ENCODE data around the gene TICRR.

Gene TICRR

GRCh38 chr15:89646416-89647141 is 71.3 kb downstream of the TICRR start:
- Mint-ChIP-seq H3K4me3 (no peak overlapping the region), H3K4me1 (ENCODE audit: low read depth) (peaks cover 5% of the 10 kb centered on the region), H3K27me3 (peaks cover 9% of the 10 kb centered on the region), H3K27ac (no peak overlapping the region), H3K9me3 (no peaks in the 10 kb centered on the region), H3K36me3 (ENCODE audit: low read depth) (no peaks in the 10 kb centered on the region)
- intact Hi-C loops (cut with micrococcal nuclease): loop anchor here (5.0 kb wide), 1 partner anchor 241 kb away; no protein-coding TSS in a partner anchor

GRCh38 chr15:89647191-89647851 is 72.1 kb downstream of the TICRR start:
- H3K36me3 Mint-ChIP-seq (ENCODE audit: low read depth): no peaks in the 10 kb centered on the region
- intact Hi-C loops (cut with micrococcal nuclease): loop anchor here (5.0 kb wide), 1 partner anchor 240 kb away; no protein-coding TSS in a partner anchor
- peaks cover 11% of the 10 kb centered on the region for H3K27me3 Mint-ChIP-seq
- peak overlapping the region; percentile 37 for H3K27ac Mint-ChIP-seq
- H3K4me1 Mint-ChIP-seq (ENCODE audit: low read depth): peaks cover 5% of the 10 kb centered on the region
- no peaks in the 10 kb centered on the region for H3K9me3 Mint-ChIP-seq
- peak overlapping the region; percentile 41 for H3K4me3 Mint-ChIP-seq

- intact Hi-C loops (cut with micrococcal nuclease): loop anchor here (5.0 kb wide), 1 partner anchor 239 kb away; no protein-coding TSS in a partner anchor
- H3K27me3 Mint-ChIP-seq: peaks cover 19% of the 10 kb centered on the region
- H3K4me3 Mint-ChIP-seq: no peak overlapping the region
- no peaks in the 10 kb centered on the region for H3K36me3 Mint-ChIP-seq (ENCODE audit: low read depth)
- no peaks in the 10 kb centered on the region for H3K9me3 Mint-ChIP-seq
- peaks cover 5% of the 10 kb centered on the region for H3K4me1 Mint-ChIP-seq (ENCODE audit: low read depth)
- no peak overlapping the region for H3K27ac Mint-ChIP-seq
Measured at GRCh38 chr15:89648106-89649012, 73.1 kb downstream of the TICRR start.

GRCh38 chr15:89649013-89649625 is 73.8 kb downstream of the TICRR start:
- H3K4me3 Mint-ChIP-seq: no peak overlapping the region
- H3K27me3 Mint-ChIP-seq: peaks cover 26% of the 10 kb centered on the region
- no peaks in the 10 kb centered on the region for H3K9me3 Mint-ChIP-seq
- peaks cover 5% of the 10 kb centered on the region for H3K4me1 Mint-ChIP-seq (ENCODE audit: low read depth)
- no peaks in the 10 kb centered on the region for H3K36me3 Mint-ChIP-seq (ENCODE audit: low read depth)
- intact Hi-C loops (cut with micrococcal nuclease): loop anchor here (5.0 kb wide), 1 partner anchor 238 kb away; no protein-coding TSS in a partner anchor
- no peak overlapping the region for H3K27ac Mint-ChIP-seq

GRCh38 chr15:89649716-89650115 is 74.4 kb downstream of the TICRR start:
- peaks cover 11% of the 10 kb centered on the region for H3K4me1 Mint-ChIP-seq (ENCODE audit: low read depth)
- H3K27me3 Mint-ChIP-seq: peaks cover 32% of the 10 kb centered on the region
- H3K9me3 Mint-ChIP-seq: no peaks in the 10 kb centered on the region
- H3K4me3 Mint-ChIP-seq: no peak overlapping the region
- intact Hi-C loops (cut with micrococcal nuclease): loop anchor here (5.0 kb wide), 1 partner anchor 238 kb away; no protein-coding TSS in a partner anchor
- H3K36me3 Mint-ChIP-seq (ENCODE audit: low read depth): no peaks in the 10 kb centered on the region
- H3K27ac Mint-ChIP-seq: no peak overlapping the region

GRCh38 chr15:89652131-89652530 is 76.9 kb downstream of the TICRR start:
- Mint-ChIP-seq H3K4me3 (no peak overlapping the region), H3K27me3 (peaks cover 50% of the 10 kb centered on the region), H3K36me3 (ENCODE audit: low read depth) (no peaks in the 10 kb centered on the region), H3K4me1 (ENCODE audit: low read depth) (peaks cover 11% of the 10 kb centered on the region), H3K9me3 (no peaks in the 10 kb centered on the region), H3K27ac (no peak overlapping the region)
- intact Hi-C loops (cut with micrococcal nuclease): no loop called here

DNA sequence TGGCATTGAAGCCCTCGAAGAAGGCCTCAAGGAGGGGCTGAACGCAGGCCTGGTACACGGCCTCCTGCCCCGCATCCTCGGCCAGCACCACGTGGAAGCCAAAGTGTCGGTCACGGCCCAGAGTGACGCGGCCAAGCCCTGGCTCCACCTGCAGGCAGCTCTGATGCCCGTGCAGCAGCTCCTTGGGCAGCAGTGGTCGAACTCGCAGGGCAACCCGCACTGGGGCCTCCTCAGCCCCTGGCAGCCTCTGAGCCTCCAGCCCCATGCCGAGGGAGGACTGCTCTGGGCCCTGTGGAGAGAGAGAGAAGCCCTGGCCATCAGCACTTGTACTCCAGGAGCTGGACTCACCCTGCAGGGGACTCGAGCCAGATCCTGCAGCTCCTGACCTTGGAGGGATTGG is 77.4 kb downstream of the TICRR start:
- Mint-ChIP-seq H3K9me3 (no peaks in the 10 kb centered on the region), H3K27me3 (peaks cover 48% of the 10 kb centered on the region), H3K4me3 (no peak overlapping the region), H3K27ac (no peak overlapping the region), H3K4me1 (ENCODE audit: low read depth) (peaks cover 8% of the 10 kb centered on the region), H3K36me3 (ENCODE audit: low read depth) (no peaks in the 10 kb centered on the region)
- intact Hi-C loops (cut with micrococcal nuclease): no loop called here

- intact Hi-C loops (cut with micrococcal nuclease): no loop called here
- Mint-ChIP-seq H3K4me1 (ENCODE audit: low read depth) (peaks cover 8% of the 10 kb centered on the region), H3K27me3 (peaks cover 50% of the 10 kb centered on the region), H3K9me3 (no peaks in the 10 kb centered on the region), H3K36me3 (ENCODE audit: low read depth) (no peaks in the 10 kb centered on the region), H3K27ac (no peak overlapping the region), H3K4me3 (no peak overlapping the region)
Measured at GRCh38 chr15:89653578-89653977, 78.3 kb downstream of the TICRR start.

- intact Hi-C loops (cut with micrococcal nuclease): no loop called here
- Mint-ChIP-seq H3K4me3 (peak overlapping the region; percentile 72), H3K36me3 (ENCODE audit: low read depth) (no peaks in the 10 kb centered on the region), H3K9me3 (no peaks in the 10 kb centered on the region), H3K27me3 (peaks cover 52% of the 10 kb centered on the region), H3K4me1 (ENCODE audit: low read depth) (peaks cover 12% of the 10 kb centered on the region), H3K27ac (no peak overlapping the region)
Measured at GRCh38 chr15:89654301-89654761, 79.1 kb downstream of the TICRR start.

DNA sequence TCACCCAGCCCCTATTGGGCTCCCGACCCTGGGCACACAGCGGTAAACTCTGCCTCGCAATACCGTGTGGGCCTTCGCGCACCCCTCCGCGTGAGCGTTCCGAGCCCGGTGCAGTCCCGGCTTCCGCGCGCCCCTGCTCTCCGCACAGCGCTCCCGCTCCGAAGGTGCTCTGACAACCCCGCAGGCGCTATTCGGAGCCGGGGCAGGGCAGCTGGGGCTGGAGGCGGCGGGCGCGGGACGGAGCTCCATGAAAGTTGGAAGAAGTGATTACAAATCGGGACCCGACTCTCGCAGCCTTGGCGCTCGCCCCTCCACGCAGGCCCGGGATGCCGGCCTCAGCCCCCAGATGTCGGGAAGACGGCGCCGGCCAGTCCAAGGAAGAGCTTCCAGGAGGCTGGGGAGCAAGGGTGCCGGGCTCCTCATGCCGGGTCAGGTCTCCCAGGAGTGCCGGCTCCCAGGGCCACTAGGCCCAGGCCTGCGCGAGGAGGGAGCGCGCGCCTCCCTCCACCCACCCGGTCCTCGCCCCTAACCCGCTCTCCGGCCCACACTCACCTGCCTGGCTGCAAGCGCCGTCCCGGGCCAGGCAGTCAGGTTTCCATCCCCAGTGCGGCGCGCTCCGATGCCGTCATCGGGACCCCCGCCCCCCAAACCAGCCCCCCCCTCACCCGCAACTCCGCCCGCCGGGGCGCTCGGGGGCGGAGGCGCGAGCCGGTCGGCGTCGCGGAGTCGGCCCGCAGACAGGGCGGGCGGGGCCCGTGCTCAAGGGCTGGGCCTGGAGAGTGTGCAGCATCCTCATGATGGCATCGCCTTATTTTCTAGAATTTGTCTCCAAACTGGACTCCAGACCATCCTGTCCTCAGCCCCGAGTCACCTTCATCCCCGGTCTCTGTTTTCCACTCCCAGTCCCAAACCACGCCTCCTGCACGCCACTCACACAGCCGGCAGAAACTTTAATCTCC is 79.9 kb downstream of the TICRR start, which contains the start of gene KIF7:
KIF7 (minus strand) TSS at position 621 of the 959 bp plus-strand sequence. CDS start 2,537 bp downstream, outside the sequence.
- Mint-ChIP-seq H3K27ac (no peak within 1 kb of the TSS), H3K27me3 (peaks cover 52% of the 10 kb centered on the region), H3K4me3 (peak within 1 kb of the TSS; percentile 72), H3K4me1 (ENCODE audit: low read depth) (peaks cover 14% of the 10 kb centered on the region), H3K36me3 (ENCODE audit: low read depth) (no peaks in the 10 kb centered on the region), H3K9me3 (no peaks in the 10 kb centered on the region)
- intact Hi-C loops (cut with micrococcal nuclease): no loop called here

- Mint-ChIP-seq H3K36me3 (ENCODE audit: low read depth) (no peaks in the 10 kb centered on the region), H3K9me3 (no peaks in the 10 kb centered on the region), H3K4me1 (ENCODE audit: low read depth) (peaks cover 14% of the 10 kb centered on the region), H3K27me3 (peaks cover 55% of the 10 kb centered on the region), H3K4me3 (no peak overlapping the region), H3K27ac (no peak overlapping the region)
- intact Hi-C loops (cut with micrococcal nuclease): no loop called here
Measured at GRCh38 chr15:89656116-89656815, 81.0 kb downstream of the TICRR start.

DNA sequence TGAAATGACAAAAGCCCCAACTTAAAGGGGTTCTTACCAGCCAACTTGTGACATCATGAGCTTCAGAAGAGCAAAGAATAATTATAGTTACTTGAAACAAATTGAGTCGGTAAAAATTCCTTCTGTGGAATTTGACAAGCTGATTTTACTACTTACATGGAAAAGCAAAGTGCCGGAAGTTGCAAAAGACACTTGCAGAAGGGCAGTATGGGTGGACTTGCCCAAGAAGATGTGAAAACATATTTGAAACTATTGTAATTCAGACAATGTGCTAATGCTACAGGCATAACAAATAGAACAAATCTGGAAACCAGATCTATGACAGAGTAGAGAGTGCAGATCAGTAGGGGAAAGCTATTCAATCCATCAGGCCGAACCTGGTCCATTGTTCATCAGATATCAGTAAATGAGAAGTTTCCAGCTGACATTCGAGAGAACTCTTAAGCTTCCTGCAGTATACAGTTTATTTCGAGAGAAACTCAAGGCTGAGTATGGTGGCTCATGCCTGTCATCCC is 82.5 kb downstream of the TICRR start:
- no peak overlapping the region for H3K4me3 Mint-ChIP-seq
- H3K36me3 Mint-ChIP-seq (ENCODE audit: low read depth): no peaks in the 10 kb centered on the region
- H3K4me1 Mint-ChIP-seq (ENCODE audit: low read depth): peaks cover 15% of the 10 kb centered on the region
- H3K27ac Mint-ChIP-seq: no peak overlapping the region
- intact Hi-C loops (cut with micrococcal nuclease): no loop called here
- no peaks in the 10 kb centered on the region for H3K9me3 Mint-ChIP-seq
- H3K27me3 Mint-ChIP-seq: peaks cover 53% of the 10 kb centered on the region

Data from dendritic cell treated with granulocyte-macrophage colony-stimulating factor and Interleukin-4, amounts not matched to agents 40 ng/mL and 50 ng/mL, for 4 days (primary cell).